Body of pancreas (tissue), 4 donors: ENCODE measurements around the gene ACAA1.

ENCODE experiments used
- CTCF ChIP-seq, 7 experiments: fragments of 450-650 bp in 4 of 7; fragments of 200-600 bp in 3 of 7; sonication (generic) in 3 of 7; IDR thresholded peaks; one replicate each; pipeline ENCODE4 v1.5.1; 2016 to 2019; ENCODE audit warnings: antibody characterized with exemption in 7 of 7
- POLR2A ChIP-seq, 3 donors: fragments of 450-650 bp; IDR thresholded peaks; one replicate each; pipeline ENCODE4 v1.6.1; 2016; ENCODE audit warnings: antibody characterized with exemption in 3 of 3, mild to moderate bottlenecking in 2 of 3

GRCh38 chr3:38125305-38126120, 11.4 kb downstream of the ACAA1 start:
- no peak for TF ChIP-seq CTCF (IDR thresholded peaks at IDR 0.05)
- no peak for TF ChIP-seq POLR2A (IDR thresholded peaks at IDR 0.05)
